HCT116 (cell line): Measurements from ENCODE around the gene ATG5. TPM values are rescaled to one million over a fixed set of nuclear protein-coding genes. Genes with fewer than 3 reads are reported as not detected.

Source experiments
- ATAC-seq: fragments of 200-7000 bp; cut with Tn5 transposase; 2 replicates; pipeline ENCODE4 v1.9.1; 2020; ENCODE audit warnings: mild to moderate bottlenecking, moderate library complexity
- BruUV-seq: library from RNA; stranded (reverse); fragments of 400-500 nt; replicated peaks from 2 replicates; lab custom pipeline; 2021; lab: Mats Ljungman, UMichigan
- CTCF ChIA-PET: fragments of 300-600 bp; sonication (Branson Sonifier 250); formaldehyde crosslinking; loops from one replicate; lab custom pipeline; 2021; ENCODE audit warnings: antibody characterized with exemption; lab: Charles Lee
- POLR2A ChIA-PET: fragments of 300-600, 350-600 bp; sonication (Branson Sonifier 250); formaldehyde crosslinking; loops from one replicate; lab custom pipeline; 2021; ENCODE audit warnings: antibody characterized with exemption; lab: Charles Lee
- RAD21 ChIA-PET, 2 experiments: fragments of 300-600 bp; sonication (Branson Sonifier 250); formaldehyde crosslinking; loops; one replicate each; lab custom pipeline; 2023; ENCODE audit warnings: low total read pairs in 2 of 2; ENCODE audit not compliant: uncharacterized antibody in 2 of 2, unreplicated experiment in 2 of 2, low non-redundant PET in 1 of 2; lab: Charles Lee
- DNase-seq: peaks from one replicate; pipeline ENCODE4 v3.0.0-alpha.2; 2010; ENCODE audit warnings: low read depth, low spot score
- H2AFZ ChIP-seq: fragments of 200-600 bp; shearing (Covaris generic), sonication (generic); 2 replicates; pipeline ENCODE4 v1.6.1; 2017; ENCODE audit warnings: low read depth, mixed run types, mixed read lengths, antibody characterized with exemption, low read length; ENCODE audit not compliant: poor library complexity, severe bottlenecking
- H3K27ac ChIP-seq: 2 replicates; pipeline ENCODE4 v1.5.1; 2012; ENCODE audit warnings: low read depth, low read length
- H3K27me3 ChIP-seq: fragments of 200-600 bp; sonication (generic); 2 replicates; pipeline ENCODE4 v1.6.1; 2016; ENCODE audit warnings: mixed run types, low read length, mixed read lengths; ENCODE audit not compliant: insufficient read depth
- H3K36me3 ChIP-seq, 2 experiments: fragments of 200-500 bp in 1 of 2; fragments of 200-600 bp in 1 of 2; sonication (Bioruptor generic) in 1 of 2; sonication (generic) in 1 of 2; 2 replicates each; pipeline versions ENCODE4 v1.5.1 to v1.6.1; 2014 to 2016; ENCODE audit warnings: low read length in 2 of 2, inconsistent platforms in 1 of 2, mixed read lengths in 1 of 2, mixed run types in 1 of 2; ENCODE audit not compliant: insufficient read depth in 2 of 2, control insufficient read depth in 1 of 2
- H3K4me1 ChIP-seq, 2 experiments: fragments of 200-600 bp in 1 of 2; sonication (generic) in 1 of 2; 2 replicates each; pipeline versions ENCODE4 v1.5.1 to v1.6.1; 2012 to 2017; ENCODE audit warnings: low read length in 2 of 2, inconsistent platforms in 1 of 2, mild to moderate bottlenecking in 1 of 2, mixed read lengths in 1 of 2, mixed run types in 1 of 2, moderate library complexity in 1 of 2; ENCODE audit not compliant: insufficient read depth in 2 of 2, control insufficient read depth in 1 of 2
- H3K4me2 ChIP-seq: fragments of 200-600 bp; sonication (generic); 2 replicates; pipeline ENCODE4 v1.6.1; 2017; ENCODE audit warnings: mixed run types, low read length, mixed read lengths
- H3K4me3 ChIP-seq, 2 experiments: fragments of 200-600 bp in 1 of 2; sonication (generic) in 1 of 2; replicated peaks in 1 of 2; 2 replicates each; pipeline ENCODE4 v1.5.1; 2011 to 2016; ENCODE audit warnings: low read length in 2 of 2, control low read depth in 1 of 2, low read depth in 1 of 2, mild to moderate bottlenecking in 1 of 2, mixed read lengths in 1 of 2, mixed run types in 1 of 2
- H3K79me2 ChIP-seq: fragments of 200-600 bp; sonication (generic); 2 replicates; pipeline ENCODE4 v1.6.1; 2017; ENCODE audit warnings: mild to moderate bottlenecking, mixed run types, low read length, moderate library complexity, mixed read lengths; ENCODE audit not compliant: insufficient read depth
- H3K9ac ChIP-seq: fragments of 200-600 bp; sonication (generic); 2 replicates; pipeline ENCODE4 v1.6.1; 2016; ENCODE audit warnings: low read length, mixed read lengths
- H3K9me2 ChIP-seq: fragments of 200-600 bp; sonication (generic), shearing (Covaris generic); 2 replicates; pipeline ENCODE4 v1.6.1; 2017; ENCODE audit warnings: mixed run types, mild to moderate bottlenecking, moderate library complexity; ENCODE audit not compliant: insufficient read depth
- H3K9me3 ChIP-seq, 2 experiments: fragments of 200-500 bp in 1 of 2; fragments of 200-600 bp in 1 of 2; sonication (Bioruptor generic) in 1 of 2; sonication (generic) in 1 of 2; 2 replicates each; pipeline ENCODE4 v1.6.1; 2014 to 2017; ENCODE audit warnings: low read length in 2 of 2, mixed read lengths in 2 of 2, inconsistent platforms in 1 of 2, low read depth in 1 of 2, mild to moderate bottlenecking in 1 of 2, mixed run types in 1 of 2, moderate library complexity in 1 of 2; ENCODE audit not compliant: control insufficient read depth in 1 of 2, insufficient read depth in 1 of 2
- H4K20me1 ChIP-seq: fragments of 200-600 bp; sonication (generic), shearing (Covaris generic); 2 replicates; pipeline ENCODE4 v1.6.1; 2017; ENCODE audit warnings: mixed run types, mild to moderate bottlenecking, moderate library complexity; ENCODE audit not compliant: insufficient read depth
- ATF3 ChIP-seq: IDR thresholded peaks from 2 replicates; pipeline ENCODE4 v1.6.1; 2012
- CBX3 ChIP-seq: IDR thresholded peaks from 2 replicates; pipeline ENCODE4 v1.6.1; 2012; ENCODE audit warnings: low read depth
- CEBPB ChIP-seq: IDR thresholded peaks from 2 replicates; pipeline ENCODE4 v1.6.1; 2012; ENCODE audit warnings: low read depth
- CTCF ChIP-seq, 3 experiments: fragments of 200-600 bp in 1 of 3; sonication (generic) in 1 of 3; IDR thresholded peaks in 2 of 3; conservative IDR thresholded peaks in 1 of 3; 2 replicates each; pipeline ENCODE4 v1.5.1; 2012 to 2017; ENCODE audit warnings: low read depth in 2 of 3, low read length in 2 of 3, antibody characterized with exemption in 1 of 3, borderline replicate concordance in 1 of 3, control low read depth in 1 of 3, mild to moderate bottlenecking in 1 of 3, mixed read lengths in 1 of 3, mixed run types in 1 of 3, moderate library complexity in 1 of 3; ENCODE audit not compliant: insufficient read depth in 1 of 3
- EGR1 ChIP-seq: IDR thresholded peaks from 2 replicates; pipeline ENCODE4 v1.6.1; 2012; ENCODE audit warnings: low read depth
- ELF1 ChIP-seq: IDR thresholded peaks from 2 replicates; pipeline ENCODE4 v1.6.1; 2012; ENCODE audit warnings: low read depth, borderline replicate concordance
- EZH2 ChIP-seq: fragments of 200-600 bp; sonication (generic); IDR thresholded peaks from 2 replicates; pipeline ENCODE4 v1.6.1; 2017; ENCODE audit warnings: antibody characterized with exemption, mixed run types
- EZH2phosphoT487 ChIP-seq: fragments of 200-600 bp; IDR thresholded peaks from 2 replicates; pipeline ENCODE4 v1.6.1; 2018; ENCODE audit warnings: antibody characterized with exemption, borderline replicate concordance
- FOSL1 ChIP-seq: IDR thresholded peaks from 2 replicates; pipeline ENCODE4 v1.6.1; 2012; ENCODE audit warnings: low read depth
- JUND ChIP-seq: IDR thresholded peaks from 2 replicates; pipeline ENCODE4 v1.6.1; 2012
- MAX ChIP-seq: IDR thresholded peaks from 2 replicates; pipeline ENCODE4 v1.6.1; 2012
- POLR2A ChIP-seq: IDR thresholded peaks from 2 replicates; pipeline ENCODE4 v1.7.0; 2011; ENCODE audit warnings: borderline replicate concordance; ENCODE audit not compliant: insufficient read depth, insufficient read length; ENCODE audit errors: extremely low read depth
- POLR2AphosphoS5 ChIP-seq: IDR thresholded peaks from 2 replicates; pipeline ENCODE4 v1.6.1; 2011; ENCODE audit warnings: mild to moderate bottlenecking, low read depth, low read length, moderate library complexity
- RAD21 ChIP-seq: IDR thresholded peaks from 2 replicates; pipeline ENCODE4 v1.6.1; 2012; ENCODE audit warnings: low read depth, mild to moderate bottlenecking
- REST ChIP-seq: IDR thresholded peaks from 2 replicates; pipeline ENCODE4 v1.6.1; 2012; ENCODE audit warnings: low read depth
- SIN3A ChIP-seq: IDR thresholded peaks from 2 replicates; pipeline ENCODE4 v1.6.1; 2012; ENCODE audit warnings: low read depth
- SP1 ChIP-seq: IDR thresholded peaks from 2 replicates; pipeline ENCODE4 v1.6.1; 2012; ENCODE audit warnings: low read depth
- SRF ChIP-seq: IDR thresholded peaks from 2 replicates; pipeline ENCODE4 v1.6.1; 2012; ENCODE audit warnings: low read depth
- TCF7L2 ChIP-seq: IDR thresholded peaks from 2 replicates; pipeline ENCODE4 v1.7.0; 2011; ENCODE audit warnings: borderline replicate concordance, inconsistent platforms; ENCODE audit not compliant: insufficient read depth, insufficient read length; ENCODE audit errors: extremely low read depth
- YY1 ChIP-seq: IDR thresholded peaks from 2 replicates; pipeline ENCODE4 v1.6.1; 2011; ENCODE audit warnings: low read length, low read depth, moderate library complexity, mild to moderate bottlenecking; ENCODE audit not compliant: insufficient replicate concordance; ENCODE audit errors: extremely low read depth
- ZFX ChIP-seq: fragments of 450-650 bp; IDR thresholded peaks from 2 replicates; pipeline ENCODE4 v1.6.1; 2017
- ZNF274 ChIP-seq: fragments of 200-500 bp; sonication (Bioruptor generic); IDR thresholded peaks from 2 replicates; pipeline ENCODE4 v1.6.1; 2014; ENCODE audit warnings: mild to moderate bottlenecking, low read depth, low read length, inconsistent platforms
- intact Hi-C: fragments of 100-400 bp; cut with micrococcal nuclease; formaldehyde crosslinking; loops from 2 replicates; pipeline ENCODE4 v1.10.0; 2022
- total RNA-seq: library from RNA; stranded (reverse); gene quantifications from one replicate; pipeline ENCODE4 v1.2.1, GENCODE V29; 2021; ENCODE audit not compliant: unreplicated experiment

ATG5 gene
- total RNA-seq, 1 experiment from 2014 or later = 39.6 TPM

GRCh38 chr6:106372838-106373501, 47.4 kb upstream of the ATG5 start:
- Histone ChIP-seq H3K9me3 (no peaks in the 10 kb centered on the region), H3K9ac (peak overlapping the region; percentile 44), H3K4me3 (peak overlapping the region in 1 of 2 experiments; percentile 35; a peak in 2 of 4 replicates), H3K27ac (no peak overlapping the region), H3K4me1 (peaks cover 10 to 59% of the 10 kb centered on the region in 2 experiments), H3K27me3 (no peaks in the 10 kb centered on the region), H2AFZ (no peak overlapping the region), H3K36me3 (no peaks in the 10 kb centered on the region), H3K79me2 (no peaks in the 10 kb centered on the region), H4K20me1 (no peaks in the 10 kb centered on the region), H3K9me2 (no peaks in the 10 kb centered on the region), H3K4me2 (peak overlapping the region; percentile 67)
- ChIA-PET RAD21 (no interaction called here), POLR2A (interaction anchor here (0.8 kb wide), 1 partner anchor 12 kb away, joined by 5 read pairs; the partner anchor contains the start of gene CRYBG1), CTCF (interaction anchor here (6.3 kb wide), 1 partner anchor 12 kb away, joined by 52 read pairs; the partner anchor contains the start of gene CRYBG1)
- intact Hi-C loops = no loop called here
- ATAC-seq (peak; percentile 71), DNase-seq (peak; percentile 79)
- BruUV-seq = no TSS peak
- TF ChIP-seq EZH2 (no peak), EZH2phosphoT487 (no peak), RAD21 (peak; percentile 17; the same call in 1 of the 2 replicates), CTCF (IDR thresholded peaks at IDR 0.05 in 2 of 3, conservative IDR thresholded peaks at IDR 0.05 in 1 of 3; ENCODE audit: borderline replicate concordance in 1 of 3, insufficient read depth in 1 of 3, low read depth in 2 of 3, low read length in 2 of 3) (no peak), REST (no peak), TCF7L2 (no peak), ATF3 (peak; percentile 13; the same call in 1 of the 2 replicates), EGR1 (no peak), CEBPB (peak; percentile 75), ZNF274 (no peak), SRF (peak; percentile 77), JUND (peak; percentile 94), POLR2AphosphoS5 (peak; percentile 33; the same call in 1 of the 2 replicates), ELF1 (peak; percentile 17; the same call in 1 of the 2 replicates), FOSL1 (peak; percentile 86), CBX3 (peak; percentile 81; the same call in 1 of the 2 replicates), SIN3A (peak; percentile 44; the same call in 1 of the 2 replicates), ZFX (no peak), SP1 (peak; percentile 93), MAX (peak; percentile 60), YY1 (no peak), POLR2A (no peak)
